Tibial artery (tissue), 4 donors: ENCODE measurements around the gene COA8.

Source experiments
- DNase-seq, 2 donors: peaks; one replicate each; pipeline ENCODE4 v3.0.0-alpha.2; 2019
- H3K27ac ChIP-seq, 2 donors: fragments of 200-600 bp; sonication (generic) in 1 of 2; 1 replicate in 1 of 2; 2 replicates in 1 of 2; pipeline ENCODE4 v1.5.1; 2018 to 2019; ENCODE audit warnings: mild to moderate bottlenecking in 1 of 2
- H3K27me3 ChIP-seq, 2 donors: fragments of 200-600 bp; sonication (generic) in 1 of 2; one replicate each; pipeline versions ENCODE4 v1.5.1 to v1.6.0; 2016 to 2019
- H3K36me3 ChIP-seq, 3 donors: fragments of 200-600 bp; sonication (generic) in 2 of 3; one replicate each; pipeline ENCODE4 v1.5.1; 2016 to 2019; ENCODE audit warnings: mild to moderate bottlenecking in 2 of 3
- H3K4me1 ChIP-seq, 4 donors: fragments of 200-600 bp; sonication (generic) in 2 of 4; 1 replicate in 3 of 4; 2 replicates in 1 of 4; pipeline ENCODE4 v1.5.1; 2016 to 2019
- H3K4me3 ChIP-seq, 2 donors: fragments of 200-600 bp; sonication (generic) in 1 of 2; 1 replicate in 1 of 2; 2 replicates in 1 of 2; pipeline ENCODE4 v1.5.1; 2018 to 2019; ENCODE audit warnings: mild to moderate bottlenecking in 2 of 2
- H3K9me3 ChIP-seq, 3 donors: fragments of 200-600 bp; sonication (generic) in 1 of 3; one replicate each; pipeline ENCODE4 v1.5.1; 2016 to 2019
- CTCF ChIP-seq, 2 experiments: fragments of 200-600 bp in 1 of 2; fragments of 450-650 bp in 1 of 2; IDR thresholded peaks; one replicate each; pipeline ENCODE4 v1.5.1; 2017 to 2019; ENCODE audit warnings: antibody characterized with exemption in 2 of 2, mild to moderate bottlenecking in 1 of 2, moderate library complexity in 1 of 2
- intact Hi-C: fragments of 100-400 bp; cut with DNase I; formaldehyde crosslinking; loops from one replicate; pipeline ENCODE4 v1.15.0; 2023; ENCODE audit warnings: low total_unique reads

Gene COA8

GRCh38 chr14:103517721-103518421, 44.9 kb upstream of the COA8 start:
- peaks cover 0 to 65% (median 55%) of the 10 kb centered on the region in 4 donors for H3K4me1 ChIP-seq
- no peak for DNase-seq
- H3K4me3 ChIP-seq = no peak overlapping the region
- intact Hi-C loops = loop anchor here (2.0 kb wide), 1 partner anchor 29 kb away; no protein-coding TSS in a partner anchor
- H3K27ac ChIP-seq = peak overlapping the region; percentile 84 to 90
- H3K27me3 ChIP-seq = no peaks in the 10 kb centered on the region
- peaks cover 4 to 7% (median 5%) of the 10 kb centered on the region in 3 donors for H3K36me3 ChIP-seq
- TF ChIP-seq CTCF (IDR thresholded peaks at IDR 0.05) = no peak
- H3K9me3 ChIP-seq = no peaks in the 10 kb centered on the region

DNA sequence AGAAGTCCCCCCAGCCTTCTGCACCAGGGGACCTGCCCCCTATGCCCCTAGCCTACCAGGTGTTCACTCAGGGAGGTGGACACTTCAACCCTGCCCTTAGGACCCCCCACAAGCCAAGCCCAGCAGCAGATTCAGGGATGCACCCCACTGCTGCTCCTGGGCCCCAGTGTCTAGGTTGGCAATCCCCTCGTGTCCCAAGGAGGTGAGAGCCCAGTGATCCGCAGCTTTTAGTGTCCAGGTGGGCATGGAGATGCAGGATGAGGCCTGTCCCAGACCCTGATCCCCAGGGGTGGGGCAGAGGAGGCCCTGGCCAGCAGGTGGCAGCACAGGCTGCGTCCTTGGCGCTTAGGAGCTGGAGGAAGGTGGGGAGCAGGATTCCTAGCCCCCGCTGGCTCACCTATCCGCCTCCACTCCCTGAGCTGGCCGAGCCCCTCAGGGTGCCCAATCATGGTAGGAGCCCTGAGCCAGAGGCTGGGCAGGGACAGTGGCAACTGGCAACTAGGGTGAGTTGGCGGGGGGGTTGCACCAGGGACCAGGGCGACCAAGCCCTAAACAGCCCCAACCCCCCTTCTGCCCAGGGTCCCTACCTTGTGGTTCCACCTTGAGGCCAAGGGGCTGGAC, 44.2 kb upstream of the COA8 start:
- intact Hi-C loops = loop anchor here (2.0 kb wide), 1 partner anchor 28 kb away; no protein-coding TSS in a partner anchor
- Histone ChIP-seq H3K9me3 (no peaks in the 10 kb centered on the region), H3K27me3 (no peaks in the 10 kb centered on the region), H3K27ac (peak overlapping the region; percentile 84 to 90), H3K4me1 (peaks cover 0 to 63% (median 54%) of the 10 kb centered on the region in 4 donors), H3K36me3 (peaks cover 4 to 7% (median 5%) of the 10 kb centered on the region in 3 donors), H3K4me3 (no peak overlapping the region)
- peak in 1 of 2 donors; percentile 86 for DNase-seq
- peak; percentile 94 to 96 for TF ChIP-seq CTCF (IDR thresholded peaks at IDR 0.05)

- intact Hi-C loops = loop anchor here (2.0 kb wide), 1 partner anchor 28 kb away; no protein-coding TSS in a partner anchor
- DNase-seq = peak in 1 of 2 donors; percentile 88
- Histone ChIP-seq H3K27ac (peak overlapping the region; percentile 84 to 90), H3K36me3 (peaks cover 4 to 7% (median 5%) of the 10 kb centered on the region in 3 donors), H3K27me3 (no peaks in the 10 kb centered on the region), H3K4me1 (peaks cover 0 to 57% (median 47%) of the 10 kb centered on the region in 4 donors), H3K4me3 (no peak overlapping the region), H3K9me3 (no peaks in the 10 kb centered on the region)
- TF ChIP-seq CTCF (IDR thresholded peaks at IDR 0.05) = no peak
Measured at GRCh38 chr14:103519043-103519836, 43.5 kb upstream of the COA8 start.

- H3K27ac ChIP-seq = peak overlapping the region; percentile 84 to 90
- no peak overlapping the region for H3K4me3 ChIP-seq
- no peaks in the 10 kb centered on the region for H3K9me3 ChIP-seq
- H3K36me3 ChIP-seq = peaks cover 4 to 7% (median 5%) of the 10 kb centered on the region in 3 donors
- peak in 1 of 2 donors; percentile 78 for DNase-seq
- no peak for TF ChIP-seq CTCF (IDR thresholded peaks at IDR 0.05)
- peaks cover 0 to 57% (median 47%) of the 10 kb centered on the region in 4 donors for H3K4me1 ChIP-seq
- intact Hi-C loops = loop anchor here (2.0 kb wide), 2 partner anchors 21 to 27 kb away; no protein-coding TSS in a partner anchor
- no peaks in the 10 kb centered on the region for H3K27me3 ChIP-seq
Measured at GRCh38 chr14:103519837-103520212, 42.9 kb upstream of the COA8 start.

DNA sequence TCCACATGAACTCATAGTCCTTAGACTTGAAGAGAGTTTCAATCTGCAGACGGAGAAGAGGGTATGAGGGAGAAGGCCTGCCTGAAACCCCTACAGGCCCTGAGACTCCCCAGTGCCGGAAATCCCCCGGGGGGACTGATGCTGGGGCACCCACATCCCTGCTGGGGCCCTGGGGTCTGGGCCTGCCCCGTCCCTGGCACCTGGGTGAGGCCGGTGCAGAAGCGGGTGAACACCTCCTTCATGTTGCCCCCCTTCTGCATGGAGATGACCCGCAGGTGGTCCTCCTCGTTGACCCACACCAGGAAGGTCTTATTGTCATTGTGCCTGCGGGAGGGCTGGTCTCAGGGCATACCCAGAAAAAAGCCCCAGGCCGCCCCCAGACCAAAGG, 42.5 kb upstream of the COA8 start:
- peaks cover 4 to 7% (median 5%) of the 10 kb centered on the region in 3 donors for H3K36me3 ChIP-seq
- H3K4me1 ChIP-seq = peaks cover 0 to 57% (median 47%) of the 10 kb centered on the region in 4 donors
- intact Hi-C loops = loop anchor here (2.0 kb wide), 1 partner anchor 21 kb away; no protein-coding TSS in a partner anchor
- H3K9me3 ChIP-seq = no peaks in the 10 kb centered on the region
- peak overlapping the region; percentile 65 to 85 for H3K4me3 ChIP-seq
- no peak for DNase-seq
- H3K27me3 ChIP-seq = no peaks in the 10 kb centered on the region
- no peak for TF ChIP-seq CTCF (IDR thresholded peaks at IDR 0.05)
- peak overlapping the region; percentile 84 to 90 for H3K27ac ChIP-seq
